ENCODE data around the gene CD101.

The CD101 gene

DNA sequence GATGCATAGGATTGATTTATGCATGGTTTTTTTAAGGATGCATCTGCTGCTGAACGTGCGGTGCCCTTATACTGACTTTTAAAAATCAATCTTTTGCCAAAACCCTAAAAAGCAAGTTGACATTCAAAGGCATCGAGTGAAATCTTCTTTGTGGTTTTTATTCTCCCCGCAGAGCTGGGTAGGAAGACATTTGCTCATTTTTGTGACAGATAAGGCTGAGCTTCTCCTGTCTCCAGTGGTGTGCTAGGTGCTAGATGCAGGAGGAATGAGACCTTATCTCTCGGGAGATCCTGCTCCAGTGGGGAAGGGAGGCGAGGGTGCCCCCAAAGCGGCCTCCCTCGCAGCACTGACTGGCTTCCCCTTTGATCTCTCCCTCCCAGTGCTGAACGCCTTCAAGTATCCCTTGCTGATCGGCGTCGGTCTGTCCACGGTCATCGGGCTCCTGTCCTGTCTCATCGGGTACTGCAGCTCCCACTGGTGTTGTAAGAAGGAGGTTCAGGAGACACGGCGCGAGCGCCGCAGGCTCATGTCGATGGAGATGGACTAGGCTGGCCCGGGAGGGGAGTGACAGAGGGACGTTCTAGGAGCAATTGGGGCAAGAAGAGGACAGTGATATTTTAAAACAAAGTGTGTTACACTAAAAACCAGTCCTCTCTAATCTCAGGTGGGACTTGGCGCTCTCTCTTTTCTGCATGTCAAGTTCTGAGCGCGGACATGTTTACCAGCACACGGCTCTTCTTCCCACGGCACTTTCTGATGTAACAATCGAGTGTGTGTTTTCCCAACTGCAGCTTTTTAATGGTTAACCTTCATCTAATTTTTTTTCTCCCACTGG, 14.9 kb upstream of the CD101 start:
- no peak for DNase-seq (ENCODE audit: low read depth in 2 of 2)

DNA sequence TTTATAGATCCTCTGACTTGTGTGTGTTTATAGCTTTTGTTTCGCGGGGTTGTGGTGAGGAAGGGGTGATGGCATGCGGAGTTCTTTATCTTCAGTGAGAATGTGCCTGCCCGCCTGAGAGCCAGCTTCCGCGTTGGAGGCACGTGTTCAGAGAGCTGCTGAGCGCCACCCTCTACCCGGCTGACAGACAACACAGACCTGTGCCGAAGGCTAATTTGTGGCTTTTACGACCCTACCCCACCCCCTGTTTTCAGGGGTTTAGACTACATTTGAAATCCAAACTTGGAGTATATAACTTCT, 14.4 kb upstream of the CD101 start:
- DNase-seq (ENCODE audit: low read depth in 2 of 2) = peak; percentile 51 to 59

DNA sequence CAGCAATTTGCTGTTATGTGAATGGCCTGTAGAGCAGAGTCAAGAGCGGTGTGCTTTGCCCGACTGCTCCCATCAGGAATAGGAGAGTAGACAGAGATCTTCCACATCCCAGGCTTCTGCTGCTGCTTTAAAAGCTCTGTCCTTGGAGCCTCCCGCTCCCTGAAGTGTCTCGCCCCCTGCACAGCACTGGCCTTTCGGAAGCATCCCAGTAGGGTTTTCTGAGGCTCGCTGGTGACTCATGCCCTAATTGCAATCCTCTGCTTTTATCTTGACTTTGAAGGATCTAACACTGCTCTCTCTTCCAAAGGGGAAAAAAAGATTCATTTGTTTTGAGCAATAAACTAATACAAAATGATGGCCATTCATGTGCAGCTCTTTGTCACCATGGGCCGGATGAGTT, 13.3 kb upstream of the CD101 start:
- DNase-seq (ENCODE audit: low read depth in 2 of 2) = no peak

DNA sequence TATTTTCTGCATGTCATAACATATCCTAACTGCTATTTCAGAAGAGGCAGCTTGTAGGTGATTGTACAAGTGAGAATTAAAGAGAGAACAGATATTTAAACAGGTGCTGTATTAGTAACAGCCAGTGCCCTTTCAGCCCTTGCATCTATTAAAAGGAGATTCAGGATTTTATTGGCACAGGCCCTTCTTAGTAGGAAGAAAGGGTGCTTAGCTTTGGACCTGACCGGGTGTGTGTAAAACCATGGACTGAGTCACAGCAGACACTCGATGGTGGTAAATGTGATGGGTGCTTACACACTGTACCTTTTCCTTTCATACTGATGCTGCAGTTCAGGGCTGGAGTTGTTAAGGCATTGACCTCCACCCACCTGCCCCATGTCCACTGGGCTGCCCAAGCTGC, 12.7 kb upstream of the CD101 start:
- DNase-seq (ENCODE audit: low read depth in 2 of 2) = no peak

DNA sequence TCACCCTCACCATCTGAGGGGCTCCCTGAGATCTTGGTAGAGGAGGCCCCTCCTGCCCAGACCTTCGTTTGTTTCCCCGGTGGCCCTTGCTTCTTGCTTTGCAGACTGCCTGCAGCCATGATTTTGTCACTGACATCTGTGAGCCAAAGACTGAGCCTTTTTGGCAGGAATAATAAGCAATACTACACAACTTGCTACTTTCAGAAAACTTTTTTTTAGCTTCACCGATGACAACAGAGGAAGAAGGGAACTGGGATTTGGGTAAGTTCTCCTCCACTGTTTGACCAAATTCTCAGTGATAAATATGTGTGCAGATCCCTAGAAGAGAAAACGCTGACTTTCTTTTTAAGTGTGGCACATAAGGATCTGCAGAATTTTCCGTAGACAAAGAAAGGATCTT, 11.7 kb upstream of the CD101 start:
- no peak for DNase-seq (ENCODE audit: low read depth in 2 of 2)

DNA sequence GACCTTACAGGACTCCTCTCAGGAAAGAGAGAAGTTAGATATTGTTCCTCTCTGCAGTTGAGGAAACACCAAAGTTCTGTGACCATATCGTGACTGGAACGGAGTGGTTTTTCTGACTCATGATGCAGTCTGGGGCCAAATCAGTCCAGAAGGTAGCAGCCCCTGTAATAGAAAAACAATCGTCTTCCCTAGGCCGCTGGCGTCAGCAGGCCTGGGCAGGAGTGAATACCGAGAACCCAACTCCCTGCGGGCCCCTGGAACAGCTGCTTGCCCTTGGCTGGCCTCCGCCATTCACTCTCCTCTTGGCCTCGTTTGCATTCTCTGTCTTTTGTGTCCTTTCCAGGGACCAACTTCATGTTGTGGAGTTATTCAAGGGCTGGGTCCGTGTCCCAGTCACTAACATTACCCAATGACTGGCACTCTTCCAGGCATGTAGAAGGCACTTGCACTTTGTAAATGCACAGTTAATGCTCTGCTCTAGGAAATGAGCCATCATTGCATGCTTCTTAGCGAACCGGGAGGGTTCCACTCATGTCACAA, 10.9 kb upstream of the CD101 start:
- DNase-seq (ENCODE audit: low read depth in 2 of 2) = no peak

DNA sequence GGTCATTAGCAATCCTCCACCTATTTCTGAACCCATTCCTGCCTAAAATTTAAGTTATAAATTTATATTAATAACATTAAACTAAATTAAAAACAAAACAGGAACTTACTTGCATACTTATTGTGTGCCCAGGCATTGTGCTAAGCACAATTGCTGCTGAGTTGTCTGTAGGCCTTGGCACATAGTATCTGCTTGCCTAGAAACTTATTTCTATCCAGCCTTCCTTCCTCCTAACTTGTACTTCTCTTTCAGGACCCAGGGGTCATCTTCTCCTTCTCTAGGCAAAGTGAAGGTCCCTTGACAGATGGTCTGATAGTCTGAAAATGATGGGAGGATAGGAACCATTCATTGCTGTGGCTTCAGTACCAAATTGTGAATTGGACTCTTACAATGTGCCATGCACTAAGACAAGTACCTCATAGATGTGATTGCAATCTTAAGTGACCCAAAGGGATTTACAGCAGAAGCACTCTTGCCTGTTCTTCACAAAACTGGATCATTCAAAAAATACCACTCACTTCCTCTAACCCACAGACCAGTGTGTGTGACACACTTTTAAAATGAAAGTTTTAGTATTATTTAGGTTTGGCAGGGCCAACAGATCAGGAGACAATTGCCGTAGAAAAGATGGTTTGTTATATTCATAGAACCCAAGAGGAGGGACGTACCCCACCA, 10.3 kb upstream of the CD101 start:
- no peak for DNase-seq (ENCODE audit: low read depth in 2 of 2)

DNA sequence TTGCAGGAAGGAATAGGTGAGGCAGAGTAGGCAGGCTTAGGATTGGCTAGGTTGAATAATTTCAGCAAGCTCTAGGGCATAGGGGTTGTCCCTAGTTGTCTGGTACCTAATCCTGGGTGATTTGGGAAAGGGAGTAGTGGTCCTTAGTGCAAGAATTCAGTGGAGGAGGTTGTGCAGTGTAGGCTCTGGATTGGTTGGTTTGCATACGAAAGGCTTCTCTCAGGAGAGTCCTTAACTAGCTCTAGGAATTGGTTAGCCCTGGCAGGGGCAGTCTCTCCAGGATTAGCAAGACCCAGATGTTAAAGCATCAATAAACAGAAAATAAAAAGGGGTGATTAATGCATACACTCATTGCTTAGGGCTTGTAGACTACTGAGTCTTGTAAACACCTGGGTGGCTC, 9.6 kb upstream of the CD101 start:
- DNase-seq (ENCODE audit: low read depth in 2 of 2) = no peak

DNA sequence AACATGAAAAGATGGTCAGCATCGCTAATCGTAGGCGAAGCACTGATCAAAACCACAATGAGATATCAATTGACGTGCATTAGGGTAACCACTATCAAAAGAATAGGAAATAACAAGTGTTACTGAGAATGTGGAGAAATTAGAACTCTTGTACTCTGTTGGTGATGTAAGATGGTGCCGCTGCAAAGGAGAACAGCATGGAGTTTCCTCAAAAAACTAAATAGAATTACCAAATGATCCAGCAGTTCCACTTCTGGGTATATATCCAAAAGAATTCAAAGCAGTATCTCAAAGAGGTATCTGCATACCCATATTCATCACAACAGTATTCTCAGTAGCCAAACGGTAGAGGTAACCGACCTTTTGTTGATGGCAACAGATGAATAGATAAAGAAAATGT, 8.3 kb upstream of the CD101 start:
- no peak for DNase-seq (ENCODE audit: low read depth in 2 of 2)

DNA sequence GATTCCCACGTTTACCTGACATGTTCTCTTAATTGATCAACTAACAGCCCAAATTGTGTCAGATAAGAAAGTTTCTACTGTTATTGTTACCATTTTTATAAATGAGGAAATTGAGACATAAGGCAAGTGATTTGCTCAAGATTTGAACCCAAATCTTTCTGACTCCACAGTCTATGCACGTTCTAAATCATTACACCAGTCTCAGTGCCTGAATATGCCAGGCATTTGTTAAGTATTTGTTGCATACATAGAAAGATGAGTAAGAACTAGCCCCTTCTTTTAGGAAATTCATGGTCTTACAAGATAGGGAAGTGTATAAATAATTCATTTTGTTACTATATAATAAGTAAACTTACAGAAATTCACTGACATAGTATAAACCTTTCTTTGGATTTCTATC, 7.1 kb upstream of the CD101 start:
- no peak for DNase-seq (ENCODE audit: low read depth in 2 of 2)

DNA sequence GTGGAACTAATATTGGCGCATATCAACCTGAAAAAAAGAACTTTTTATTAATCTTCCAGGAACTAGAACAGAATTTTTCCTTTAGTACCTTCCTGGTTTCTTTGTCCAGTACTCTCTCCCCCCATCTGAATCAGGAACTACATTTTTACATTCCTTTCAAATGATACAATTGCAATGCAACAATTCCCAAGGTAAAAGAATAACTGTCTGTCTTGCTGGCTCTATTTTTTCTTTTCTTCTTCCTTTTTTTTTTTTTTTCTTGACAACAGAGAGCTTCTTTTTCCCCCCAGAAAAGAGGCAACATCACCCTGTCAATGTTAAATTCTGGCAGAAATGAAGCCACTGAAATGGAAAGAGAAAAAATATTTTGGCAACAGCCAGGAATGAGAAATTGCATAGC, 4.5 kb upstream of the CD101 start:
- no peak for DNase-seq (ENCODE audit: low read depth in 2 of 2)

DNA sequence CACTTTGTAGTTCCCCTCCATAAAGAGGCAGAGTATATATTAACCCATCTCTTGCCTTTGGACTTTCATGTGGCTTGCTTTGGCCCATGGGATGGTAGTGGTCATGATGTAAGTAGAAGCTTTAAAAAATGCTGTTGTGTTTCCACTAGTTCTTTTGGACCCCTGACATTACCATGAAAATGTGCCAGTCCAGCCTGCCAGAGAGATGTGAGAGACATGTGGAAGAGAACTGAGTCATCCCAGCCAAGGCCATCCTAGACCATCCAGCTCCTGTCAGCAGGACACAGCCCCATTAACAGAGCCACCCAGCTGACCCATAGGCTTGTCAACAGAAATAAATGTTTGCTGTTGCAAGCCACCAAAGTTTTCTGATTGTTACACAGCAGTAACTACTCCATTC, 3.9 kb upstream of the CD101 start:
- DNase-seq (ENCODE audit: low read depth in 2 of 2) = no peak

DNA sequence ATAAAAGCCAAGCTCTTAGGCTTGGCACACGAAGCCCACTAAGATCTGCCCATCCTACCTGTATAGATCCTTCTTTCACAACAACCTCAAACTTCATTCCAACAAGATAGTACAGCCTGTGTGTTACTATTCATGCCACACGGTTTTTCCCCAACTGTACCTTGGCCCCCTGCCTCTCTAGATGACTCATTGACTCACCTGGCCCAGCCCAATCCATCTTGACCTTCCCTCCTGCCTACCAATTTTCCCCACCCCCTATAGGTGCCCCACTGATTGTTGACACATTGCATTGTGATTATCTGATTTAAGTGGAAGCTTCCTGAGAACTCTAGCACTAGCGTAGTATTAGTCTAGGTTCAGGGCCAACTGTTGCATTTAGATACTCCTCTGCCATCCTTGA, 2.0 kb upstream of the CD101 start:
- DNase-seq (ENCODE audit: low read depth in 2 of 2) = no peak

DNA sequence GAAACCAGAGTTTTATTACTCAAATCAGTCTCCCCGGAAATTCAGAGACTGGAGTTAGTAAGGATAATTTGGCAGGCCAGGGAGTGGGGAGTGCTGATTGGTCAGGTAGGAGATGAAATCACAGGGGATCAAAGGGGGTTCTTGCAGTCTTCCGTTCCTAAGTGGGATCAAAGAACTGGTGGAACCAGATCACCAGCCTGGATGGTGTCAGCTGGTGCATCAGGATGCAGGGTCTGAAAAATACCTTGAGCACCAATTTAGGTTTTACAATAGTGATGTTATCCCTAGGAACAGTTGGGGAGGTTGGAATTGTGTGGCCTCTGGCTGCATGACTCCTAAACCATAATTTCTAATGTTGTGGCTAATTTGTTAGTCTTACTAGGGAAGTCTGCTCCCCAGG, 1.4 kb upstream of the CD101 start:
- DNase-seq (ENCODE audit: low read depth in 2 of 2) = no peak

DNA sequence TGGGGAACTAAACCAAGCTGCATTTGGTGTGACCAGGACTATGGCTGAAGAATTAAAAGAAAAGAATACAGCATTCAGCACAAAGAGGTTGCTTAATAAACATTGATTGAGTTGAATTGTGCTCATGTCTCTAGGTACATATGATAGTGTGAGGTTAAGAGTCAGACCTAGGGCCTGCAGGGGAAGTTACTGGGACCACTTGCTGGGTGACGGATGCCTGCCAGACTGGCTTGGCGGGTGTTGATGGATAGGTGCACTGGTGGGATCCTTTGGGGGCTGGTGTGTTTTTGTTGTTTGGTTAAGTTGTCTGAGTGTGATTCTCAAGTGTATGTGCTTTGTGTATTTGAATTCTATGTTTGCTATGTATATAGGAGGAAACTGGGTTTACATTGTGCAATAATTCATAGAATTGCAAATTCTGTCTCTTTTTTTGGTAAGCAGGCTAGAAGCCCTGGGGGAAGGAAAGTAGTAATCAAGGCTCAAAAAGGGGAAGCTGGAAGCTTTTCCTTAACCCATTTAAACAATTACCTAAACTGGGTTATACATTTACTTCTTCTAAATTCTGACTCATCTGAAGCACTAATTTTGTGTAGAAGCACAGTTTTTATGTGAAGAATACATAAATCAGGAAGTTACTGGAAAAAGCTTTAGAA, 1.8 kb downstream of the CD101 start:
- no peak for DNase-seq (ENCODE audit: low read depth in 2 of 2)

DNA sequence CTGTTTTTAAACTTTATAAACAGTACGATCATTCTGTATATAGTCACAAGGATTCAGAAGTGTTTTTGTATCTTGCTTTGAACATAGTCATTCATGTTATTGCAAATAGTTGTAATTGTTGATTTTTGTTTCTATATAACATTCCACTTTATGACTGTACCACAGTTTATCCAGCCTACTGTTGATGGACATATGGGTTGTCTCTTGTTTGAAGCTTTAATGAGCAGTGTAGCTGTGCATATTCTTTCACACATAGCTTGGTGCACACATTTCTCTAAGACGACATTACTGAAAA, 6.1 kb downstream of the CD101 start:
- no peak for DNase-seq (ENCODE audit: low read depth in 2 of 2)

DNA sequence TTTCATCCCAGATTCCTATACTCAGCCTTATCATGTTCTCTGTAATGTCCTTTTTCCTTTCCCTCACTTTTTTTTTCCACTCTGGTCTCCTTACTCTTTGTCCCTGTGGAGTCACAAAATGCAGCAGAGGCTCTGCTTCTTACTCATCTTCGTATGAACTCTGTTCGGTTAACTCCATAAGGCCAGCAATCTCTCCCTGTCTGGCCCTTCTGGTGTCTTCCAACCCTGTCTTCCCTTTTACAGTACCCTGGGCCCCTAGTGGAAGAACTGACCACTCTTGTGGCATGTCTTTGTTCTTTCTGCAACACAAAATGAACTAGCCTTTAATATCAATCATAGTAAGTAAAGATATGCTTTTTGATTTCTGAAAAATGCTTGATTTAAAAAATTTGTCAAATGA, 7.1 kb downstream of the CD101 start:
- no peak for DNase-seq (ENCODE audit: low read depth in 2 of 2)

DNA sequence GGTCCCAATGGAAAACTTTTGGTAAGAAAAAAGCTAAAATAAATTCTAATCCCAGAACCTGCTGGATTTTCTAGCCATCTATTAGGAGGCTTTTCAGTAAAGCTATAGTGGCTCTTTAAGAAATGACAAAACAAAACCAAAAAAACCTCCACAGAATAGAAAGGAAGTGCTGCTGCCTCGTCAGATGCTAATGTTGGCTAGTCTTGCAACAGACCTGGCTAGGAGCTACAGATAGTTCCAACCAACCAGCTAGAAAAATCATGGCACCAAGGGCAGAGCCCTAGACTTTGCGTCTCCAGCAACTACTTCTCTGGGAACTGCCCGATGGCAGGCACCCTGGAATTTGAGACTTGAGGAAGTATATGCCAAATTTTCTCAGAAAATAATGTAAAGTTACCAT, 7.6 kb downstream of the CD101 start:
- no peak for DNase-seq (ENCODE audit: low read depth in 2 of 2)

DNA sequence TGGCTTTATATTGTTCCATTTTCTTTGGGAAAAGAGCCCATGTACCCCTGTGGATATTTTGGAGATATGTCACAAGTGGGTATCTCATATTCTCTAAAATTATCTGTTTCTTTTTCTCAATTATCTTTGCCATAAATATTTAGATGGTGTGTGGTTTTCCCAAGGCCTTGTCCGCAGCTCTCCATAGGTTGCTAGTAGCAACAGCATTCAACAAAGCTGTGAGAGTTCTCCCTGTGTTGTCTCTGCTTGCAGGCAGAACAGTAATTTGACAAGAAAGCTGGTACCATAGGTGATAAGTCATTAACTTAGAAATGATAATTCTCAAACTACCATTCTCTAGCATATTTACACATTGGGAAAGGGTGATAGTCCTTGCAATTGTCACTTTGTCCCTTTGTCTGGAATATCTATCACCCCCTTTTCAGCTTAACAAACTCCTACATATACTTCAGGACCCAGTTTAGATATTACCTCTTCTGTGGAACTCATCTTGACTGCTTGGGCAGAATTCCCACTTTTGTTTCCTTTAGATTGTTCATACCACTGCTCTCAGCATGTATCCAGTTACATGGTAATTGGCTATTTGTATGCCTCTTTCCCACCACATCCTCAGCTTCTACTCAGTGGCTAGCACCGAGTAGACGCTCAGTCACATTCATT, 8.9 kb downstream of the CD101 start:
- DNase-seq (ENCODE audit: low read depth in 2 of 2) = no peak

DNA sequence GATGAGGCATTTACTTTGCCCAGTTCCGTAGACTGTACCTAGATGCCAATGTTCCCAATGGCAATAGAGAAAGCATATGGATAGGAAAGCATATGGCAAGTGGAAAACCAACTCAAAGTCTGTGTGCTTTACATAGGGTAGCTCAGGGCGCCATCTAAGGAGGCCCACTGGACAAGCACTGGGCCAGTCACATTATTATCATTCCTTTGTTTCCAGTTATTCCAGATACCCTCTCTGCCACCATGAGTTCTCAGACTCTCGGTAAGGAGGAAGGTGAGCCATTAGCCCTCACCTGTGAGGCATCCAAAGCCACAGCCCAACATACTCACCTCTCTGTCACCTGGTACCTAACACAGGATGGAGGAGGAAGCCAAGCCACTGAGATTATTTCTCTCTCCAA, 9.8 kb downstream of the CD101 start:
- DNase-seq (ENCODE audit: low read depth in 2 of 2) = no peak

DNA sequence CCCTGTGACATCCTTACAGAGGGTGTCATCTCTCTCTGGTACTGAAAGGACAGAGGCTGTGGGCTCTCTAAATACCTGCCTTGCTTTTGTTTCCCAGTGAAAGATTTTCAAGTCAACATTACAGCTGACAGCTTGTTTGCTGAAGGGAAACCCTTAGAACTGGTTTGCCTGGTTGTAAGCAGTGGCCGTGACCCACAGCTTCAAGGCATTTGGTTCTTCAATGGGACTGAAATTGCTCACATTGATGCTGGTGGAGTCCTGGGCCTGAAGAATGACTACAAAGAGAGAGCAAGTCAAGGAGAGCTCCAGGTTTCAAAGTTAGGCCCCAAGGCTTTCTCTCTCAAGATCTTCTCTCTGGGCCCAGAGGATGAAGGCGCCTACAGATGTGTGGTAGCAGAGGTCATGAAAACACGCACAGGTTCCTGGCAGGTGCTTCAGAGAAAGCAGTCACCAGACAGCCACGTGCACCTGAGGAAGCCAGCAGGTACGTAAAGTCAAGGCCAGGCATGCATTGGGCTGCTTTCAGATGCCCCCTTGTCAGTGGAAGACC, 11.8 kb downstream of the CD101 start:
- DNase-seq (ENCODE audit: low read depth in 2 of 2) = no peak

DNA sequence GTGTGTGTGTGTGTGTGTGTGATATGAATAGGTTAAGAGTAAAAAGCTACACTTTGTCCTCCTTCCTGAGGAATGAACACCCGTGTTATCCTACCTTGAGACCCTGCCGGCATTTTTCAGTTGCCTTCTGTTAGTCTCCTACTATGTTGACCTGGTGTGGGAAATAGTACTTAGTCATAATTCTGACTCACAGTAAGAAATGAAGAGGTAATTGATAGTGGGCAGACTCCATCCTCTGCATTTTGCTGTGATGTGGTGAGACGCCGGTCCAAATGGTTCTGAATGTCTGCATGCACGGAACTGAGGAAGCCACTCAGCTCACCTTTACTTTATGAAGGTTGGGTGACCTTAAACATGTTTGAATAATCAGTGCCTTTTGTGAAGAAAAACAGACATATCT, 12.6 kb downstream of the CD101 start:
- DNase-seq (ENCODE audit: low read depth in 2 of 2) = no peak

All from activated CD8-positive, alpha-beta memory T cell treated with anti-CD3 and anti-CD28 coated beads for 4 hours (primary cell).